NCI-H524 (cell line): ENCODE data around the gene LYRM7.
"Not testable (repeated sequence)": the region's sequence is repeated elsewhere in the genome, so short reads cannot be mapped to it uniquely, and the experiment has no call there.

Experiments used
- DNase-seq, 2 experiments: peaks; one replicate each; lab custom pipeline; 2025; lab: John Stamatoyannopoulos, UW

The LYRM7 gene

DNA sequence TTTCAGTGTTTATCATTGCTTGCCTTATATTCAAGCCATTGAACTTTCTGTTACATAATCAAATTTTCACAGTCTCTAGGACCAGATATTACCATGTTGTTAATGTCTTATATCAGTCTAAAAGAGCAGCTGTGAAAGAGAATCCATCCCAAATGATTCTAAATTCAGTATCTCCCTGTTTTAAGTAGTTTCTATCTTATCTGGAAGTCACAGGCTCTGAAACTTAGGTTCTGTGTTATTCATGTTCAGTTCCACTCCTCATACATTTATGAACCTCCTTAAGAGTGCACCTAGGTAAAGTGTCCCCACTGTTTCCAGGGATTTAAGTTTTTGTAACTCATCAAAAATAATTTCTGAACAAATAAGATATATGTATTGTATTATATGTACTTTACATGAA lies 9.7 kb downstream of the LYRM7 start:
- no peak for DNase-seq

DNA sequence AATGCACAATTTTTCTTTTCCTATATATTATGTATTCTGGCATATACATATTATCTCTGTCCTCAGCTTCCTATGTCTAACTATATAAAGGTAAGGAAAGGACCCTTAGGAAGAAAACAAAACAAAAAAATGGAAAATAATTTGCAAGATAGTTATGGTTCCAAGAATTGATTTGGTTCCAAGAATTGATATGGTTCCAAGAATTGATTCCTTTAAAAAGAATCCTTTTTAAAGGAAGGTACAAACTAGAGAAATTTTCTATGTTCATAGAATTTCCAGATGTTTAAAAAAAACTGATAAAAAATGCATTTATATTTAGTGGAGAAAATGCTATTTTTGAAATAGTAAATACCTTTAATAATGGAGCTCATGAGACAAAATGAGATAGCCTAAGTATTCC lies 12.1 kb downstream of the LYRM7 start:
- DNase-seq, result no peak

DNA sequence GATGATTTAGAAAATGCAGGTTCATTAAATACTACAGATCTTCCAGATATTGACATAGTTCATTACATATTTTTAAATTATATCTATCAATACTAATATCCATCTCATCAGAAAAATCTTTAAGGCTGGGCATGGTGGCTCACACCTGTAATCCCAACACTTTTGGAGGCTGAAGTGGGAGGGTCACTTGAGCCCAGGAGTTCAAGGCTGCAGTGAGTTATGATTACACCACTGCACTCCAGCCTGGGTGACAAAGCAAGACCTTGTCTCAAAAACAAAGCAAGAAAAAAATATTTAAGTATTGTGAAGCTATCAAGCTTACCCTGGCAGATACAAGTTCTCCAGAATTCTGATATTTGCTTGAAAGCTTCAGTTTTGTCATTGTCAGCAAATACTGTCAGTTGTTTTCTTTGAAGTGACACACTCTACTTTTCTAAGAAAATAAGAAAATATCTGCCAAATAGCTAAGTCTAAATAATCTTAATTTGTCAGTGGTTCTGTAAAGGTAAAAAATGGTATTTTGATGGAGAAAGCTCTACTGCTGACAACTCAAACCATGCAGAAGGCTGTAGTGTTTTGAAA lies 14.9 kb downstream of the LYRM7 start:
- no peak for DNase-seq

DNA sequence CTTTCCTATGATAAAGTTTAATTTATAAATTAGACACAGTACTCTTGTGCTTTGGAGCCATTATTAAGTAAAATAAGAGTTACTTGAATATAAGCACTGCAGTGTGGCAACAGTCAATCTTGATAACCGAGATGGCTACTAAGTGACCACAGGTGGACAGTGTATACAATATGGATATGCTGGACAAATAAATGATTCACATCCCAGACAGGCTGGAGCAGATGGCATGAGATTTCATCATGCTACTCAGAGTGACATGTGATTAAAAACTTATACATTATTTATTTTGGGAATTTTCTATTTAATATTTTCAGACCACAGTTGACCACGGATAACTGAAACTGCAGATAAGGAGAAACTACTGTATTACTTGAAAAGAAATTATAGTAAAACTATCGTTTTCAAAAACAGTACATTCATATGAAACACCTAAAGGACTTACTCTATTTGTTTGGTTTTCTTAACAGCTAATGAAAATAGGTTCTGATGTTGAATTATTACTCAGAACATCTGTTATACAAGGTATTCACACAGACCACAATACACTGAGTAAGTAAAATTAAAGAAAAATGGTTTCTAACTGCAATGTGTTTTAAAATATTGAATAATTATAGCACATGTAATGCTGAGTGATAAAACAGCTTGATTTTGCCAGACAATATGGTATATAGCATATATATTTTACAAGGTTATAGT lies 16.0 kb downstream of the LYRM7 start:
- peak in 1 of 2 experiments; percentile 44 for DNase-seq

DNA sequence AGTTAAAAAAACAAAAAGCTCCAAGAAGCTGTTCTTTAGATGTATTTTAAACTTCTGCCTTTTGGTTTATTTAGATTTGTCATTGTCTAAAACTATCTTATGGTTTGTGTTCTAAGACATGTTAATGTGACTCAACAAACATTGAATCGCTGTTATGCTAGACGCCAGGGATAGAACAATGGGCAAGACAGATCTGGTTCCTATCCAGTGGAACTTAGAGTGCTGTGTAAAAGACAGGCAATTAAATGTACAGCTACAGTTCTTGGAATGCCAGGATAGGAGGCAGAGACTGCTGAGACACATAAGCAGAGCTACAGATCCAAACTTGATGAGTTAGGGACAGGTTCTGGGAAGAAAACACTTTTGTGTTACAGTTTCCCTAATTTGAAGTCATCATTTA lies 22.4 kb downstream of the LYRM7 start:
- DNase-seq, result no peak

DNA sequence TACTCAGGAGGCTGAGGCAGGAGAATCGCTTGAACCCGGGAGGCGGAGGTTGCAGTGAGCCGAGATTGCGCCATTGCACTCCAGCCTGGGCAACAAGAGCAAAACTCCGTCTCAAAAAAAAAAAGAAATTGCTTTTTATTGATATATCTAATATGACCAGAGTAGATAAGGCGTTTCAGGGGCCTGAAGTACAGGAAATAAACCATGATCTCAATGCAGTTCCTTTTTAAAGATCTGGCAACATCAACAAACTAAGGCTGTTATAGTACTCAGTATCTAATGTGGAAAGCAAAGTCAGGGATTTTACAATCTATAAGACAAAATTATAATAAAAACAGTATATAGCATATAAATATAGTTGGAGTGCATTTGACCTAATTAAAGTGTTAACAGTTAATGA lies 23.2 kb downstream of the LYRM7 start:
- not testable (repeated sequence) for DNase-seq

DNA sequence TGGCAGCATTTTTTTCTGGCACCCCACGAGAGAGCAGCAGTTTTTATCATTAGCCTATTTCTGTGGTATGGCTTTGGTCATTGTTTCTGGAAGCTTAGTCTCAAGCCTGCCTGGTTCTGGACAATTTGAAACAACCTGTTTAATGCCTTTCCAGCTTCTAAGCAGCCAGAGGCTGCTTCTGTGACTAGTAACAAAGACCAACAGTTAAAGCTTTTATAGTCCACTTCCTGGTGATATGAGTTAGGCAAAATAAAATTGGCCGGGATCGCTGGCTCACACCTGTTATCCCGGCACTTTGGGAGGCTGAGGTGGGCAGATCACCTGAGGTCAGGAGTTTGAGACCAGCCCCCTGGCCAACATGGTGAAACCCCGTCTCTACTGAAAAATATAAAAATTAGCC lies 24.0 kb downstream of the LYRM7 start:
- DNase-seq, result no peak

- no peak for DNase-seq
Measured at GRCh38 chr5:131195696-131196095, 25.0 kb downstream of the LYRM7 start.

DNA sequence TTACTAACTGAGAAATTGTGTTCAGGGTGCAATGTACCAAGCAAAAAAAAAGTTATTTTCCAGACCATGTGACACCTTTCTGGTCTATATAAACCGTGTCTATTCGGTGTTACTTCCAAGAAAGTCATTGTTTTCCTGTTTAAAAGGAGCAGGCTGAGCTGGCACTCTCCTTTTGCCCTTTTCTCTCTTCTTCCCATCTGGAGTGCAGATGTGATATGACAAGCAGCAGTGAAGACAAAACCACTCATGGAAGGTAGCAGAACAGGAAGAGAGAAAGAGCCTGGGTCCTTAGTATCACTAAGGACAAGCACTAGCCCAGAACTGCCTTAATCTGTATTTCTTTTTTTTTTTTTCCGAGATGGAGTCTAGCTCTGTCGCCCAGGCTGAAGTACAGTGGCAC lies 25.6 kb downstream of the LYRM7 start:
- no peak for DNase-seq

DNA sequence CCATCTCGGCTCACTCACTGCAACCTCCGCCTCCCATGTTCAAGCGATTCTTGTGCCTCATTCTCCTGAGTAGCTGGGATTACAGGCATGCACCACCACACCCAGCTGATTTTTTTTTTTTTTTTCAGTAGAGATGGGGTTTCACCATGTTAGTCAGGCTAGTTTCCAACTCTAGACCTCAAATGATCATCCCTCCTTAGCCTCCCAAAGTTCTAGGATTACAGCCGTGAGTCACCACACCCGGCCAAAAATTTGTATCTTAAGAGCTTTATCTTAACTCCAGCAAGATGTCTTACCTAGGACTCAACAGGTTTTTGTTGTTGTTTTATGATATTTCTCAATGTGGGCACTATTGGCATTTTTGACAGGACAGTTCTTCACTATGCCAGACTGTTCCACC lies 27.9 kb downstream of the LYRM7 start:
- no peak for DNase-seq

GRCh38 chr5:131200560-131200959 lies 29.8 kb downstream of the LYRM7 start:
- no peak for DNase-seq

DNA sequence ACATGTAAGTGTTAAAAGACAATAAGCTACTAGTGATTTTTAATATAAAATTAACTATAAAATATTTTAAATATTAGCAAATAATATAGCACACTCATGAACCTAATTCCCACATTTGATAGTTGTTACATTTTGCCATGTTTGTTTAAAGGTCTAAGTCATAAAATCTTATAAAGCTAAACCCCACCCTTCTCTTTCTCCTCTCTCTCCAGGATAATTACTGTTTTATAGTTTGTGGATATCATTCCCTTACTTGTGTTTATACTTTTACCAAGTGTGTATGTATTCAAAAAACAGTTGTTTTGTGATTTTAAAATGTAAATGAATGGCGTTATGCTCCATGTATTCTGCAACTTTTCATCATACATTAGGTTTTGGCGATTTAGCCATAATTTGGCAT lies 34.2 kb downstream of the LYRM7 start:
- DNase-seq, result no peak

- no peak for DNase-seq
Measured at GRCh38 chr5:131206061-131206460, 35.3 kb downstream of the LYRM7 start.

GRCh38 chr5:131206772-131207171 lies 36.0 kb downstream of the LYRM7 start:
- DNase-seq, result no peak

DNA sequence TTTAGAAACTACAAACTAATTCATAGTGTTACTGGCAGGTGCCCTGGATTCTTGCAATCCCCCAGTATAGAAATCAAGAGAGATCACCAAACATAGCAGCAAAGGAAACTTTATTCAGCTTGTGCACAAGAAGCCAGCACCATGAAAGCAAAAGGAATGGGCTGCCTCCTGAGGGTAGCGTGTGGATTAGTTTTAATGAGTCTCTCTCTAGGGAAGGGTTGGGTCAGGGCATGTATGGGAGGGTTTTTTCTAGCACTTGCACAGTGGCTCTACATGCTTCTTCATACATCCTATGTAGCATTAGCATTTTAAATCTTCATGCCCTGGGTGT lies 38.4 kb downstream of the LYRM7 start:
- no peak for DNase-seq

DNA sequence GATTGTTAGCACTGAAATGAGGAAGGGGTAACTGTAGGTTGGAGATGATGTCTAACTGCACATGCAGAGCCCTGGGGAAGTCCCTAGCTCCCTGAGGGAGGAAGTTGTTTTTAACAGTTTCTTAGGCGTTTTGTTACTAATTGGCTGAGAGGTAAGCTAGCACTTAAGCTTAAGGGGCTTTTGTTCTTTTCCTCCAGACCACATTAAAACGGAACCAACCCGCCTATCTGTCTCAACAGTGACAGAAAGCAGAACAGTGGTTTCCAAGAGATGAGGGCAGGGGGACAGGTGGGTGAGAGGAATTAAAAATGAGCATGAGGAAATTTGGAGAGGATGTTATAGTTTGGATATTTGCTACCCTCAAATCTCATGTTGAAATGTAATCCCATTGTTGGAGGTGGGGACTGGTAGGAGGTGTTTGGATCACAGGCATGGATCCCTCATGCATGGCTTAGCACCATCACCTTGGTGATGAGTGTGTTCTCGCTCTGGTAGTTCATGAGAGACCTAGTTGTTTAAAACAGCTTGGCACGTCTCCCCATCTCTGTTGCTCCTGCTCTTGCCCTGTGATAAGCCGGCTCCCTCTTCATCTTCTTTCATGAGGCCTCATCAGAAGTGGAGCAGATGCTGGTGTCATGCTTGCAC lies 38.9 kb downstream of the LYRM7 start:
- peak; percentile 97 for DNase-seq

GRCh38 chr5:131210151-131210510 lies 39.4 kb downstream of the LYRM7 start:
- DNase-seq, result no peak

- no peak for DNase-seq
Measured at GRCh38 chr5:131211669-131212068, 40.9 kb downstream of the LYRM7 start.

GRCh38 chr5:131212471-131213021 lies 41.8 kb downstream of the LYRM7 start:
- peak in 1 of 2 experiments; percentile 28 for DNase-seq

DNA sequence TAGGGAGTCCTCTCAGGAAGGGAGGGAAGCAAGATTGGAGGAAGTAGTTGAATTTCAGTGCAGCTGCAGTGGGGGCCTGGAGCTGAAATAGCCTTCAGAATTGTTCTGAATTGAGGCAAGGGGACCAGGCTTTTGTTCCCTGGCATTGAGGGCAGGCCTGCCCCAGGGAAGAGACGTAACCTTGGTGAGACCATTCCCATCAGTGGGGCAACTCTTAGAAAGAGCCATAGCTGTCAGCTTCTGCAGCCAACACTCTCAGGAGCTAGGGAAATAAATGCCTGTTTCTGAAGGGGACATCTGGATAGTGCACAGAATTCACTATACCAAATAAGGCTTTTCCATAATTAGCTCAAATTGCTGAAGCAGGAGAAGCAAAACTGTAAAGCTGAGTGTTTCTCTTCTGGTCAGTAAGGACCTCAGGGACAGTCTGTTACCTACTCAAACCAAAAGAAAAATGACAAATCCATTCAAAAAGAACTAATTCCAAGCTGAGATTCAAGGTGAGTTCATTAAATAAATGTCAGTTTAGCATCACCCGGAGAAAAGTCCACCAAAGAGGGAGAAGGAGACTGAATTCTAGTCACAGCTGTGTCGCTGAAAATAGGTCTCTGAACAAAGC lies 44.0 kb downstream of the LYRM7 start:
- peak in 1 of 2 experiments; percentile 47 for DNase-seq

DNA sequence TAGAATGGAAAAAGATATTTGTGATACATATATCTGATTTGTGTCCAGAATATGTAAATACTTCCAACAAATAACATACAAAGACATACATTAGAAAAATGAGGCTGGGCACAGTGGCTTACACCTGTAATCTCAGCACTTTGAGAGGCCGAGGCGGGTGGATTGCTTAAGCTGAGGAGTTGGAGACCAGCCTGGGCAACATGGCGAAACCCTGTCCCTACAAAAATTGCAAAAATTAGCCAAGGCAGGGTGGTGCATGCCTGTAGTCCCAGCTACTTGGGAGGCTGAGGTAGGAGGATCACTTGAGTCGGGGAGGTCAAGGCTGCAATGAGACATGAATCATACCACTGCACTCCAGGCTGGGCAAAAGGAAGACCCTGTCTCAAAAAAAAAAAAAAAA lies 47.0 kb downstream of the LYRM7 start:
- no peak for DNase-seq

DNA sequence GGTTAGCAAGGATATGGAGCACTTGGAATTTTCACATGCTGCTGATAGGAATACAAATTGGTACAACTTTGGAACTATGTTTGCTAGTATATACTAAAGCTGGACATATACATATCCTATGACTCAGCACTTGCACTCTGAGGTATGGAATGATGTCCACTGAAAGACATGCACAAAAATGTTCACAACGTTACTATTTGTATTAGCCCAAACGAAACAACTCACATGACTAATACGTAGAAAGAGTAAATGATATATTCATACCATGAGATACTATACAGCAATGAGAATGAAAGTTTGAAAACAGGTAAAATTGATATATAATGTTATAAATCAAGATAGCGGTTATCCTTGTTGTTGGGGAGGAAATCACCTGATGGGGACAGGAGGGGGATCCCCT lies 47.6 kb downstream of the LYRM7 start:
- no peak for DNase-seq

GRCh38 chr5:131220566-131220965 lies 49.8 kb downstream of the LYRM7 start:
- DNase-seq, result no peak
